PC-3 (cell line): ENCODE results near the gene UBR4. TPM values are rescaled to one million over a fixed set of nuclear protein-coding genes. Genes with fewer than 3 reads are reported as not detected.

Experiments used
- ATAC-seq: fragments of 200-7000 bp; cut with Tn5 transposase; 2 replicates; pipeline ENCODE4 v1.9.1; 2020; ENCODE audit warnings: mild to moderate bottlenecking, moderate library complexity
- BruUV-seq: library from RNA; stranded (reverse); fragments of 400-500 nt; replicated peaks from 2 replicates; lab custom pipeline; 2021; lab: Mats Ljungman, UMichigan
- CTCF ChIA-PET: fragments of 300-600 bp; sonication (Branson Sonifier 250); formaldehyde crosslinking; loops from one replicate; lab custom pipeline; 2022; ENCODE audit warnings: antibody characterized with exemption; lab: Charles Lee
- POLR2A ChIA-PET: fragments of 300-600 bp; sonication (Branson Sonifier 250); formaldehyde crosslinking; loops from one replicate; lab custom pipeline; 2022; ENCODE audit warnings: antibody characterized with exemption; ENCODE audit not compliant: unreplicated experiment; lab: Charles Lee
- DNase-seq: peaks from one replicate; pipeline ENCODE4 v3.0.0-alpha.2; 2015
- H2AFZ ChIP-seq: fragments of 300-600 bp; sonication (generic); 2 replicates; pipeline ENCODE4 v1.6.0; 2016; ENCODE audit warnings: antibody characterized with exemption, low read length
- H3F3A ChIP-seq: fragments of 300-600 bp; sonication (generic); one replicate; pipeline ENCODE4 v1.6.0; 2017; ENCODE audit warnings: antibody characterized with exemption, low read length, control low read depth, mild to moderate bottlenecking; ENCODE audit not compliant: unreplicated experiment
- H3K27ac ChIP-seq: fragments of 300-600 bp; sonication (generic); 2 replicates; pipeline ENCODE4 v1.5.1; 2016; ENCODE audit warnings: mild to moderate bottlenecking, low read length
- H3K27me3 ChIP-seq: fragments of 300-600 bp; sonication (generic); 2 replicates; pipeline ENCODE4 v1.6.1; 2016; ENCODE audit warnings: low read length, mixed read lengths
- H3K36me3 ChIP-seq: fragments of 300-600 bp; sonication (generic); 2 replicates; pipeline ENCODE4 v1.6.1; 2016; ENCODE audit warnings: low read depth, mixed run types, low read length, mixed read lengths
- H3K4me1 ChIP-seq: fragments of 300-600 bp; sonication (generic); 2 replicates; pipeline ENCODE4 v1.5.1; 2016; ENCODE audit warnings: low read length; ENCODE audit not compliant: insufficient read depth
- H3K4me2 ChIP-seq: fragments of 300-600 bp; sonication (generic); 2 replicates; pipeline ENCODE4 v1.6.0; 2016; ENCODE audit warnings: low read length
- H3K4me3 ChIP-seq: fragments of 300-600 bp; sonication (generic); 2 replicates; pipeline ENCODE4 v1.5.1; 2016; ENCODE audit warnings: mild to moderate bottlenecking, low read length, mixed read lengths
- H3K79me2 ChIP-seq: fragments of 300-600 bp; sonication (generic); 2 replicates; pipeline ENCODE4 v1.6.1; 2017; ENCODE audit warnings: low read length, mixed read lengths
- H3K9ac ChIP-seq: fragments of 300-600 bp; sonication (generic); 2 replicates; pipeline ENCODE4 v1.6.0; 2016; ENCODE audit warnings: mild to moderate bottlenecking, low read length
- H3K9me2 ChIP-seq: fragments of 300-600 bp; sonication (generic); replicated peaks from 2 replicates; pipeline ENCODE4 v1.6.1; 2016; ENCODE audit warnings: mixed run types, low read length, mixed read lengths
- H3K9me3 ChIP-seq: fragments of 300-600 bp; sonication (generic); 2 replicates; pipeline ENCODE4 v1.6.1; 2016; ENCODE audit warnings: low read length, mixed read lengths
- H4K20me1 ChIP-seq: fragments of 300-600 bp; sonication (generic); 2 replicates; pipeline ENCODE4 v1.6.1; 2016; ENCODE audit warnings: low read length, mixed read lengths
- CTCF ChIP-seq: fragments of 300-600 bp; sonication (generic); conservative IDR thresholded peaks from 2 replicates; pipeline ENCODE4 v1.5.1; 2017; ENCODE audit warnings: antibody characterized with exemption, low read depth, mild to moderate bottlenecking, low read length
- EZH2 ChIP-seq: fragments of 300-600 bp; sonication (generic); IDR thresholded peaks from one replicate; pipeline ENCODE4 v1.6.1; 2017; ENCODE audit warnings: antibody characterized with exemption, mild to moderate bottlenecking, low read length; ENCODE audit not compliant: unreplicated experiment
- EZH2phosphoT487 ChIP-seq: fragments of 300-600 bp; sonication (generic); IDR thresholded peaks from 2 replicates; pipeline ENCODE4 v1.6.1; 2018; ENCODE audit warnings: mild to moderate bottlenecking, antibody characterized with exemption, low read length, borderline replicate concordance
- intact Hi-C: fragments of 100-400 bp; cut with micrococcal nuclease; formaldehyde crosslinking; loops from 2 replicates; pipeline ENCODE4 v1.9.0; 2023
- total RNA-seq: library from RNA; depleted of rRNA; stranded (reverse); fragments of >200 nt; gene quantifications from 2 replicates; pipeline ENCODE4 v1.2.3, GENCODE V29; 2014

Gene UBR4
- total RNA-seq, 1 experiment from 2014 or later = 141 TPM

GRCh38 chr1:19068639-19069276 lies 141.3 kb downstream of the UBR4 start:
- H3K9me2 ChIP-seq = no peaks in the 10 kb centered on the region
- H4K20me1 ChIP-seq = no peaks in the 10 kb centered on the region
- H3K4me1 ChIP-seq = peaks cover 28% of the 10 kb centered on the region
- no peaks in the 10 kb centered on the region for H3K27me3 ChIP-seq
- DNase-seq = no peak
- CTCF ChIA-PET = no interaction called here
- no TSS peak for BruUV-seq
- 0 out of 2 replicates have a peak, but pooled peaks cover 1% of the 10 kb centered on the region for H3K36me3 ChIP-seq
- no peak overlapping the region for H3K27ac ChIP-seq
- H3K9ac ChIP-seq = no peak overlapping the region
- no peaks in the 10 kb centered on the region for H3F3A ChIP-seq
- no peaks in the 10 kb centered on the region for H3K9me3 ChIP-seq
- H3K4me3 ChIP-seq = no peak overlapping the region
- H2AFZ ChIP-seq = no peak overlapping the region
- peak; percentile 3; the same call in 1 of the 2 replicates for ATAC-seq
- POLR2A ChIA-PET = no interaction called here
- TF ChIP-seq EZH2phosphoT487 (no peak), CTCF (no peak), EZH2 (no peak)
- no peak overlapping the region for H3K4me2 ChIP-seq
- H3K79me2 ChIP-seq = no peaks in the 10 kb centered on the region
- intact Hi-C loops = no loop called here

- POLR2A ChIA-PET = no interaction called here
- intact Hi-C loops = no loop called here
Observed at GRCh38 chr1:19067912-19068638, 142.0 kb downstream of the UBR4 start.

GRCh38 chr1:19067182-19067911 lies 142.7 kb downstream of the UBR4 start:
- peak; percentile 20 for DNase-seq

More at GRCh38 chr1:19067912-19068638, 142.0 kb downstream of the UBR4 start:
- no peak overlapping the region for H3K4me2 ChIP-seq
- no peaks in the 10 kb centered on the region for H3K9me2 ChIP-seq
- no peaks in the 10 kb centered on the region for H3K79me2 ChIP-seq
- H3F3A ChIP-seq = no peaks in the 10 kb centered on the region
- no TSS peak for BruUV-seq
- ATAC-seq = no peak
- no peak for DNase-seq
- no peaks in the 10 kb centered on the region for H3K27me3 ChIP-seq
- H3K27ac ChIP-seq = no peak overlapping the region
- H3K9ac ChIP-seq = no peak overlapping the region
- H3K4me1 ChIP-seq = peaks cover 28% of the 10 kb centered on the region
- H2AFZ ChIP-seq = no peak overlapping the region
- no peaks in the 10 kb centered on the region for H3K36me3 ChIP-seq
- no peaks in the 10 kb centered on the region for H3K9me3 ChIP-seq
- CTCF ChIA-PET = no interaction called here
- H3K4me3 ChIP-seq = no peak overlapping the region
- no peaks in the 10 kb centered on the region for H4K20me1 ChIP-seq
- TF ChIP-seq EZH2 (no peak), EZH2phosphoT487 (no peak)

More at GRCh38 chr1:19067182-19067911, 142.7 kb downstream of the UBR4 start:
- Histone ChIP-seq H3K79me2 (no peaks in the 10 kb centered on the region), H3K9me2 (no peaks in the 10 kb centered on the region), H2AFZ (peak overlapping the region; percentile 75), H3K27ac (peak overlapping the region; percentile 71), H3K4me2 (peak overlapping the region; percentile 66), H3K27me3 (no peaks in the 10 kb centered on the region), H4K20me1 (no peaks in the 10 kb centered on the region), H3K36me3 (no peaks in the 10 kb centered on the region), H3K4me3 (no peak overlapping the region), H3K9me3 (no peaks in the 10 kb centered on the region), H3K9ac (no peak overlapping the region), H3K4me1 (peaks cover 28% of the 10 kb centered on the region), H3F3A (no peaks in the 10 kb centered on the region)
- no TSS peak for BruUV-seq
- ATAC-seq = peak; percentile 6
- POLR2A ChIA-PET = no interaction called here
- CTCF ChIA-PET = no interaction called here
- TF ChIP-seq CTCF = no peak
- intact Hi-C loops = no loop called here
